Measurements from ENCODE around the gene DBP.

DNA sequence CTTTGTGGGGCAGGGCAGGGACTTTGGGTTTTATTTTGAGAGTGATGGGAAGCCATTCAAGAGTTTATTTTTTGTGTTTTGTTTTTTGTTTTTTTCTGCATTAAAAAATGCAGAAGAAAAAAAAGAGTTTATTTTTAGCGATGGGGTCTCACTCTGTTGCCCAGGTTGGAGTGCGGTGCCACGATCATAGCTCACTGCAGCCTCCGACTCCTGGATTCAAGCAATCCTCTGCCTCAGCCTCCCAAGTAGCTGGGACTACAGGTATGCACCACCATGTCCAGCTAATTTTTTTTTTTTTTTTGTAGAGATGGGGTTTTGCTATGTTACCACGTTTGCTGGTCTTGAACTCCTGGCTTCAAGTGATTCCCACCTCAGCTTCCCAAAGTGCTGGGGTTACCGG is 21.3 kb upstream of the DBP start:
- TF ChIP-seq, protein P1, sequence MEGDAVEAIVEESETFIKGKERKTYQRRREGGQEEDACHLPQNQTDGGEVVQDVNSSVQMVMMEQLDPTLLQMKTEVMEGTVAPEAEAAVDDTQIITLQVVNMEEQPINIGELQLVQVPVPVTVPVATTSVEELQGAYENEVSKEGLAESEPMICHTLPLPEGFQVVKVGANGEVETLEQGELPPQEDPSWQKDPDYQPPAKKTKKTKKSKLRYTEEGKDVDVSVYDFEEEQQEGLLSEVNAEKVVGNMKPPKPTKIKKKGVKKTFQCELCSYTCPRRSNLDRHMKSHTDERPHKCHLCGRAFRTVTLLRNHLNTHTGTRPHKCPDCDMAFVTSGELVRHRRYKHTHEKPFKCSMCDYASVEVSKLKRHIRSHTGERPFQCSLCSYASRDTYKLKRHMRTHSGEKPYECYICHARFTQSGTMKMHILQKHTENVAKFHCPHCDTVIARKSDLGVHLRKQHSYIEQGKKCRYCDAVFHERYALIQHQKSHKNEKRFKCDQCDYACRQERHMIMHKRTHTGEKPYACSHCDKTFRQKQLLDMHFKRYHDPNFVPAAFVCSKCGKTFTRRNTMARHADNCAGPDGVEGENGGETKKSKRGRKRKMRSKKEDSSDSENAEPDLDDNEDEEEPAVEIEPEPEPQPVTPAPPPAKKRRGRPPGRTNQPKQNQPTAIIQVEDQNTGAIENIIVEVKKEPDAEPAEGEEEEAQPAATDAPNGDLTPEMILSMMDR (IDR thresholded peaks at IDR 0.05) = no peak
- TF ChIP-seq POLR2A (IDR thresholded peaks at IDR 0.05) = no peak

Data from prostate gland (tissue), 2 donors.